ENCODE data around the gene EWSR1.

Gene EWSR1

GRCh38 chr22:29334696-29335344, 66.8 kb downstream of the EWSR1 start:
- Histone ChIP-seq H3K9me3 (ENCODE audit: control insufficient read depth, insufficient read depth, low read length) (no peaks in the 10 kb centered on the region), H3K4me1 (ENCODE audit: insufficient read depth, low read length) (peaks cover 6% of the 10 kb centered on the region; the same call in 1 of the 2 replicates), H3K36me3 (ENCODE audit: insufficient read depth, low read length) (peaks cover 11% of the 10 kb centered on the region), H3K9ac (ENCODE audit: low read depth, low read length) (no peak overlapping the region)

DNA sequence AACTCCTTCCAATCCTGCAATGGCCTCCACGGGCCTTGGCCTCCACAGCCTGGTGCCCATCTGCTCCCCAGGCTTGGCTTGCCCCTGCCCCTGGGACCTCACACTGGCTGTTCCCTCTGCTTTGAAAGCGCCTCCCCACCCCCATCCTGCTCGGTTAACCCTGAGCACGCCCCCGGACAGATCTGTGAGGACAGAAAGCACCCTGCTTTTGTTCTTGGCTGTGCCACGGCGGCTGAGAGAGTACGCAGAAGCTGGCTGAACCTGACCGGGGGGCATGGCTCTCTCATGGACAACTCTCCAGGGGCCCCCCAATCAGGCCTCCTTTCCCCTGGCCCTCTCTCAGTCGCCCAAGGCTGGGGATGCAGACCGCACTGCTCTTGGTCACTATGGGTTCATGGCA, 67.6 kb downstream of the EWSR1 start:
- H3K36me3 ChIP-seq (ENCODE audit: insufficient read depth, low read length): peaks cover 11% of the 10 kb centered on the region
- no peak overlapping the region for H3K9ac ChIP-seq (ENCODE audit: low read depth, low read length)
- H3K9me3 ChIP-seq (ENCODE audit: control insufficient read depth, insufficient read depth, low read length): no peaks in the 10 kb centered on the region
- H3K4me1 ChIP-seq (ENCODE audit: insufficient read depth, low read length): peaks cover 6% of the 10 kb centered on the region; the same call in 1 of the 2 replicates

- H3K9me3 ChIP-seq (ENCODE audit: control insufficient read depth, insufficient read depth, low read length): no peaks in the 10 kb centered on the region
- no peaks in the 10 kb centered on the region for H3K4me1 ChIP-seq (ENCODE audit: insufficient read depth, low read length)
- H3K9ac ChIP-seq (ENCODE audit: low read depth, low read length): no peak overlapping the region
- peaks cover 11% of the 10 kb centered on the region for H3K36me3 ChIP-seq (ENCODE audit: insufficient read depth, low read length)
These were observed 68.9 kb downstream of the EWSR1 start for GRCh38 chr22:29336751-29337490.

DNA sequence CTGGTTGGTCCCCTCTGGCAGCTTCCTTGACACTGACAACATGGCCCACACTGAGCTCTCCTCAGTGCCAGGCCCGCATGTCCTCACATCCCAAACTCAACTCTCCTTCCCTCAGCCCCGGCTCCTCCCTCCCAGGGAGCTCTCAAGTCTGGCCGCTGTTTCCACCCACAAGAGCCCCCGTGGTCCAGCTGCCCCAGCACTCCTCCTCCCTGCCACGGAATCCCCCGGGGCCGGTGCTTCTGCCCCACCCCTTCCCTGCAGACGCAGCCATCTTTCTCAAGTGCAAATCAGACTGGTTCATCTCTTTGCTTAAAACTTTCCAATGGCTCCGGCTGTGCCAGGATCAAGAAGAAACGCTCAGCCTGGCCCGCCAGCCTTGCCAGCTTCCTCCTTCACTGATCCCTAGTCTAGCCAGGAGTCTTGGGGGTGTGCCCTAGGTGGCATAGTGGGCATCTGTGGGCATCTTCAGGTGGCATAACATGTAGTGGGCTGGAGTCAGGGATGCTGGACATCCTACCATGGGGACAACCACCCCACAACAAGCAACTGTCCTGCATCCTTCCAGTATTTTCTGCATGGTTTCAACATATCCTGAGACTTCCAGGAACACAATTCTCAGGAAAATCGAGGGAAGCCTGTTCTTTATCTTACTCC, 69.7 kb downstream of the EWSR1 start:
- no peaks in the 10 kb centered on the region for H3K9me3 ChIP-seq (ENCODE audit: control insufficient read depth, insufficient read depth, low read length)
- H3K9ac ChIP-seq (ENCODE audit: low read depth, low read length): no peak overlapping the region
- H3K4me1 ChIP-seq (ENCODE audit: insufficient read depth, low read length): no peaks in the 10 kb centered on the region
- H3K36me3 ChIP-seq (ENCODE audit: insufficient read depth, low read length): peaks cover 15% of the 10 kb centered on the region

- no peak overlapping the region for H3K9ac ChIP-seq (ENCODE audit: low read depth, low read length)
- no peaks in the 10 kb centered on the region for H3K4me1 ChIP-seq (ENCODE audit: insufficient read depth, low read length)
- peaks cover 15% of the 10 kb centered on the region for H3K36me3 ChIP-seq (ENCODE audit: insufficient read depth, low read length)
- H3K9me3 ChIP-seq (ENCODE audit: control insufficient read depth, insufficient read depth, low read length): no peaks in the 10 kb centered on the region
These were observed 70.3 kb downstream of the EWSR1 start for GRCh38 chr22:29338398-29338797.

DNA sequence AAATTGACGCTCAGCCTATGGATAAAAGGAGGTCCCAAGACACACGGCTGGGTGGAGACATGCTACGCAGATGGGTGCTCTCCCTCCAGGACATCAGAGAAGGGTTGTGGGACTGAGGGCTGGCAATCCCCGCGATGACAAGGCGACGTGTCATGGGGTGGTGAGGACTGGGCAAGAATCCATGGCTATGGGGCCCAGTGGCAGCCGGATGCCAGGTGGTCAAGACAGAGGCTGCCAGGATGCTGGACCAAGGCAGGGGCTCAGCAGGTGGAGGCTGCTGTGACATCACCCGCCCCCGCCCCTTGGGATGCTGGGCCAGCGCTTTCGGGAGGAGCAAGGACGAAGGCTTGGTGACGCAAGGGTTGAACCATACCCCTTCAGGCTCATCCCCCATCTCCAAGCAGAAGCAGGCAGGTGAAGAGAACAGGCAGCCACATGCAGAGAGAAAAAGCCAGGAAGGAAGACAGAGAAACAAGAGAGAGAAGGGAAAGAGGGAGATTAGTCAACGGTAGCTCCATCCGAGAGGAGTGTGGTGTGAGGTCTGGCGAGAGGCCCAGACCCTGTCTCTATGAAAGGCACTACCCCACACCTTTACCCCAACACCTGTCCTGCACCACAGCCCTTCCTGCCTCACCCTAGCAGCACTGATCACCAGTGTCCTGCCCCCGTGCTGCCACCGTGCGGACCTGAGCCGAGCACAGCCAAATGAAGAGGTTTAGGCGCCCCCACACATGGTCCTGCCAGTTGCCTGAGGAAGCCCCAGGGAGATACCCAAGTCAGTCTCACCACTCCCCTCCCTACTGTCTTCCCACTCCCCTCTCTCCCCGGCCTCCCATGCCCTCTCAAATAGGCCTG, 71.5 kb downstream of the EWSR1 start:
- Histone ChIP-seq H3K4me1 (ENCODE audit: insufficient read depth, low read length) (no peaks in the 10 kb centered on the region), H3K36me3 (ENCODE audit: insufficient read depth, low read length) (peaks cover 15% of the 10 kb centered on the region), H3K9ac (ENCODE audit: low read depth, low read length) (no peak overlapping the region), H3K9me3 (ENCODE audit: control insufficient read depth, insufficient read depth, low read length) (no peaks in the 10 kb centered on the region)

- no peaks in the 10 kb centered on the region for H3K9me3 ChIP-seq (ENCODE audit: control insufficient read depth, insufficient read depth, low read length)
- peaks cover 15% of the 10 kb centered on the region for H3K36me3 ChIP-seq (ENCODE audit: insufficient read depth, low read length)
- no peaks in the 10 kb centered on the region for H3K4me1 ChIP-seq (ENCODE audit: insufficient read depth, low read length)
- H3K9ac ChIP-seq (ENCODE audit: low read depth, low read length): no peak overlapping the region
These were observed 72.5 kb downstream of the EWSR1 start for GRCh38 chr22:29340566-29340965.

GRCh38 chr22:29341056-29341848, 73.2 kb downstream of the EWSR1 start:
- H3K36me3 ChIP-seq (ENCODE audit: insufficient read depth, low read length): peaks cover 11% of the 10 kb centered on the region
- H3K4me1 ChIP-seq (ENCODE audit: insufficient read depth, low read length): no peaks in the 10 kb centered on the region
- no peak overlapping the region for H3K9ac ChIP-seq (ENCODE audit: low read depth, low read length)
- H3K9me3 ChIP-seq (ENCODE audit: control insufficient read depth, insufficient read depth, low read length): no peaks in the 10 kb centered on the region

GRCh38 chr22:29341849-29342127, 73.7 kb downstream of the EWSR1 start:
- Histone ChIP-seq H3K36me3 (ENCODE audit: insufficient read depth, low read length) (peaks cover 9% of the 10 kb centered on the region), H3K9me3 (ENCODE audit: control insufficient read depth, insufficient read depth, low read length) (no peaks in the 10 kb centered on the region), H3K9ac (ENCODE audit: low read depth, low read length) (no peak overlapping the region)

GRCh38 chr22:29342177-29342576, 74.1 kb downstream of the EWSR1 start:
- Histone ChIP-seq H3K9ac (ENCODE audit: low read depth, low read length) (no peak overlapping the region), H3K4me1 (ENCODE audit: insufficient read depth, low read length) (no peaks in the 10 kb centered on the region), H3K9me3 (ENCODE audit: control insufficient read depth, insufficient read depth, low read length) (no peaks in the 10 kb centered on the region), H3K36me3 (ENCODE audit: insufficient read depth, low read length) (peaks cover 11% of the 10 kb centered on the region)

More at GRCh38 chr22:29341849-29342127, 73.7 kb downstream of the EWSR1 start:
- H3K4me1 ChIP-seq (ENCODE audit: insufficient read depth, low read length): no peaks in the 10 kb centered on the region

DNA sequence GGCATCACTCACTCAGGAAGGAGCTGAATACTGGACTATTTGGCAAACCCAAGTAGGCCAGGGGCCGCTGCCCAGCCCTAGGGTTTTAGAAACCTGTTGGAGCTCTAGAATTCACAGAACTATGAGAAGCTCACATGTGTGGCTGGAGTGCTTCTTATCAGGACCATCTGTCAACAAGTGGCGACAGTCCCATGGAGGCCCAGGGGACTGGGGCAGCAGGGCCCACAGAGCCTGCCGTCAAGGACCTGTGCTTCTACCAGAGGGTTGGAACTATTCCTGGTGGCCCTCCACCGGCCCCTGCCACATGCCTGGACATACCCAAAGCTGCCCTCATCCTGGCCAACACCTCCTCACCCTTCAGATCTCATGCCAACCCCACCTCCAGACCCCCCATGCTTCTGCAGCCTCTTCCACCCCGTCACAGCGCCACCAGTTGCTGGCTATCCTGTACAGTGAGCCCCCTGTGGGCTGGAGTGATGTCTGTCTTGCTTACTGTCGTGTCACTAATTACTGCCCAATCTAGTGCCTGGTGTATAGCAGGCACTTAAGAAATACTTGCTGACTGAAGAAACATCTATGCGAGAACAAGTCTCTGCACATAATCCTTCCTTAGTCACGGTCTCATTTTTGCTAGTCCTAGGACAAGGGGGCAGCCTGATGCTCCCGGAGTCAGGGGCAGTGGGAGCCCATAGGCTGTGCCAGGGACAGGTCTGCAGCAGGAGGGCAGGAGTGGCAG, 74.7 kb downstream of the EWSR1 start:
- Histone ChIP-seq H3K4me1 (ENCODE audit: insufficient read depth, low read length) (no peaks in the 10 kb centered on the region), H3K9ac (ENCODE audit: low read depth, low read length) (no peak overlapping the region), H3K36me3 (ENCODE audit: insufficient read depth, low read length) (peaks cover 13% of the 10 kb centered on the region), H3K9me3 (ENCODE audit: control insufficient read depth, insufficient read depth, low read length) (no peaks in the 10 kb centered on the region)

DNA sequence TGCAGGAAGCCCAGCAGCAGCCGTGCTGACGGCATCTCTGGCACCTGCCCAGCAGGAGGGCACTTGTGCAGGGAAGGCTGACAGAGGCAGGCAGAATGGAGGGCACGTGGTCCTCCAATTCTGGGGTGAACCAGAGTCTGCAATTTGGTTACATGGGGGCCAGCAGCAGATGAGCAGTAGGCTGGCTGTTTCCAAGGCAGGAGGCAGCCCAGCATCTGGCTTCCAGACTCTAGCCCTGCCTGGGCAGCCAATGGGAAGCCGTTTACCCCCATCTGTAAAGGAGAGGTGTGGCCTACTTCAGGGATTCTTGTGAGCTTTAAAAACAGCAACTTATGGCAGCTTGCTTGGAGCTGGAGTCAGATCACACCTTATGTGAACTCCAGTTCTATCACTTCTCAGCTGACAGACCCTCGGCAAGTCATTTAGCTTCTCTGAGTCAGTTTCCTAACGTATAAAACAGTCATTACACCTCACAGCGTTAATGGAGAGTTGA, 75.3 kb downstream of the EWSR1 start:
- Histone ChIP-seq H3K4me1 (ENCODE audit: insufficient read depth, low read length) (no peaks in the 10 kb centered on the region), H3K36me3 (ENCODE audit: insufficient read depth, low read length) (peaks cover 17% of the 10 kb centered on the region), H3K9me3 (ENCODE audit: control insufficient read depth, insufficient read depth, low read length) (no peaks in the 10 kb centered on the region), H3K9ac (ENCODE audit: low read depth, low read length) (no peak overlapping the region)

- Histone ChIP-seq H3K4me1 (ENCODE audit: insufficient read depth, low read length) (no peaks in the 10 kb centered on the region), H3K9ac (ENCODE audit: low read depth, low read length) (no peak overlapping the region), H3K9me3 (ENCODE audit: control insufficient read depth, insufficient read depth, low read length) (no peaks in the 10 kb centered on the region), H3K36me3 (ENCODE audit: insufficient read depth, low read length) (peaks cover 16% of the 10 kb centered on the region)
These were observed 76.1 kb downstream of the EWSR1 start for GRCh38 chr22:29344137-29344536.
